Measurements from ENCODE around the gene KCNJ2.

KCNJ2 gene

GRCh38 chr17:70208825-70209555 is 39.7 kb downstream of the KCNJ2 start:
- CTCF ChIA-PET = no interaction called here
- WGBS (ENCODE audit: insufficient coverage) = 96% methylated on average over 6 of the region's 6 CpGs
- Histone ChIP-seq H3K4me1 (ENCODE audit: control extremely low read depth in 1 of 4, control insufficient read depth in 4 of 4, insufficient read depth in 4 of 4, low read length in 3 of 4) (peaks cover 0 to 3% (median 0%) of the 10 kb centered on the region in 4 experiments), H3K36me3 (ENCODE audit: control insufficient read depth in 4 of 4, insufficient read depth in 4 of 4, low read length in 3 of 4) (no peaks in the 10 kb centered on the region), H3K27ac (ENCODE audit: insufficient read depth in 1 of 2, low read depth in 1 of 2, low read length in 2 of 2, poor library complexity in 1 of 2, severe bottlenecking in 2 of 2) (no peak overlapping the region), H3K4me3 (ENCODE audit: control insufficient read depth in 1 of 7, extremely low read depth in 1 of 7, insufficient read depth in 4 of 7, low read depth in 2 of 7, low read length in 6 of 7) (no peak overlapping the region), H3K27me3 (replicated peaks in 2 of 5; ENCODE audit: control insufficient read depth in 4 of 5, insufficient read depth in 5 of 5, low read length in 4 of 5) (no peaks in the 10 kb centered on the region), H3K9me3 (ENCODE audit: control extremely low read depth in 1 of 5, control insufficient read depth in 4 of 5, insufficient read depth in 2 of 5, low read depth in 1 of 5, low read length in 4 of 5) (peaks cover 0 to 2% (median 0%) of the 10 kb centered on the region in 5 experiments)
- POLR2A ChIA-PET = no interaction called here
- no peak for DNase-seq

- Histone ChIP-seq H3K4me1 (ENCODE audit: control extremely low read depth in 1 of 4, control insufficient read depth in 4 of 4, insufficient read depth in 4 of 4, low read length in 3 of 4) (no peaks in the 10 kb centered on the region), H3K36me3 (ENCODE audit: control insufficient read depth in 4 of 4, insufficient read depth in 4 of 4, low read length in 3 of 4) (no peaks in the 10 kb centered on the region), H3K9me3 (ENCODE audit: control extremely low read depth in 1 of 5, control insufficient read depth in 4 of 5, insufficient read depth in 2 of 5, low read depth in 1 of 5, low read length in 4 of 5) (peaks cover 0 to 2% (median 0%) of the 10 kb centered on the region in 5 experiments), H3K4me3 (ENCODE audit: control insufficient read depth in 1 of 7, extremely low read depth in 1 of 7, insufficient read depth in 4 of 7, low read depth in 2 of 7, low read length in 6 of 7) (no peak overlapping the region), H3K27ac (ENCODE audit: insufficient read depth in 1 of 2, low read depth in 1 of 2, low read length in 2 of 2, poor library complexity in 1 of 2, severe bottlenecking in 2 of 2) (no peak overlapping the region), H3K27me3 (replicated peaks in 2 of 5; ENCODE audit: control insufficient read depth in 4 of 5, insufficient read depth in 5 of 5, low read length in 4 of 5) (no peaks in the 10 kb centered on the region)
- ChIA-PET CTCF (no interaction called here), POLR2A (no interaction called here)
- WGBS (ENCODE audit: insufficient coverage) = 97% methylated on average over 3 of the region's 4 CpGs
- DNase-seq = no peak
Observed at GRCh38 chr17:70215656-70216055, 46.3 kb downstream of the KCNJ2 start.

GRCh38 chr17:70217571-70217970 is 48.2 kb downstream of the KCNJ2 start:
- WGBS (ENCODE audit: insufficient coverage) = no CpG with 5 or more reads among the region's 1 CpG
- POLR2A ChIA-PET = no interaction called here
- H3K27me3 ChIP-seq (replicated peaks in 2 of 5; ENCODE audit: control insufficient read depth in 4 of 5, insufficient read depth in 5 of 5, low read length in 4 of 5) = no peaks in the 10 kb centered on the region
- H3K9me3 ChIP-seq (ENCODE audit: control extremely low read depth in 1 of 5, control insufficient read depth in 4 of 5, insufficient read depth in 2 of 5, low read depth in 1 of 5, low read length in 4 of 5) = peaks cover 0 to 2% (median 0%) of the 10 kb centered on the region in 5 experiments
- no peaks in the 10 kb centered on the region for H3K4me1 ChIP-seq (ENCODE audit: control extremely low read depth in 1 of 4, control insufficient read depth in 4 of 4, insufficient read depth in 4 of 4, low read length in 3 of 4)
- CTCF ChIA-PET = no interaction called here
- H3K36me3 ChIP-seq (ENCODE audit: control insufficient read depth in 4 of 4, insufficient read depth in 4 of 4, low read length in 3 of 4) = no peaks in the 10 kb centered on the region
- H3K4me3 ChIP-seq (ENCODE audit: control insufficient read depth in 1 of 7, extremely low read depth in 1 of 7, insufficient read depth in 4 of 7, low read depth in 2 of 7, low read length in 6 of 7) = no peak overlapping the region
- no peak overlapping the region for H3K27ac ChIP-seq (ENCODE audit: insufficient read depth in 1 of 2, low read depth in 1 of 2, low read length in 2 of 2, poor library complexity in 1 of 2, severe bottlenecking in 2 of 2)
- DNase-seq = peak in 2 of 3 donors; percentile 12 to 14

GRCh38 chr17:70225276-70225675 is 55.9 kb downstream of the KCNJ2 start:
- H3K36me3 ChIP-seq (ENCODE audit: control insufficient read depth in 4 of 4, insufficient read depth in 4 of 4, low read length in 3 of 4) = no peaks in the 10 kb centered on the region
- DNase-seq = no peak
- CTCF ChIA-PET = no interaction called here
- H3K4me3 ChIP-seq (ENCODE audit: control insufficient read depth in 1 of 7, extremely low read depth in 1 of 7, insufficient read depth in 4 of 7, low read depth in 2 of 7, low read length in 6 of 7) = no peak overlapping the region
- H3K27ac ChIP-seq (ENCODE audit: insufficient read depth in 1 of 2, low read depth in 1 of 2, low read length in 2 of 2, poor library complexity in 1 of 2, severe bottlenecking in 2 of 2) = no peak overlapping the region
- no peaks in the 10 kb centered on the region for H3K4me1 ChIP-seq (ENCODE audit: control extremely low read depth in 1 of 4, control insufficient read depth in 4 of 4, insufficient read depth in 4 of 4, low read length in 3 of 4)
- no peaks in the 10 kb centered on the region for H3K9me3 ChIP-seq (ENCODE audit: control extremely low read depth in 1 of 5, control insufficient read depth in 4 of 5, insufficient read depth in 2 of 5, low read depth in 1 of 5, low read length in 4 of 5)
- H3K27me3 ChIP-seq (replicated peaks in 2 of 5; ENCODE audit: control insufficient read depth in 4 of 5, insufficient read depth in 5 of 5, low read length in 4 of 5) = no peaks in the 10 kb centered on the region
- POLR2A ChIA-PET = no interaction called here
- WGBS (ENCODE audit: insufficient coverage) = 94% methylated on average over 2 of the region's 4 CpGs
